Right atrium auricular region (tissue), 2 donors: Measurements from ENCODE around the gene NMRK2. TPM values are rescaled to one million over a fixed set of nuclear protein-coding genes. Genes with fewer than 3 reads are reported as not detected.
A peak's percentile ranks its signal among the peaks of the same experiment; 100 is the strongest.

Experiments used
- DNase-seq: peaks from one replicate; pipeline ENCODE4 v3.0.0-alpha.2; 2019; ENCODE audit warnings: low spot score
- H3K27ac ChIP-seq, 2 donors: fragments of 200-600 bp; sonication (generic); 1 replicate in 1 of 2; 2 replicates in 1 of 2; pipeline ENCODE4 v1.5.1; 2016 to 2019
- H3K27me3 ChIP-seq, 2 donors: fragments of 200-600 bp; sonication (generic); one replicate each; pipeline versions ENCODE4 v1.5.1 to v1.6.0; 2017 to 2019
- H3K36me3 ChIP-seq: fragments of 200-600 bp; sonication (generic); one replicate; pipeline ENCODE4 v1.5.1; 2016
- H3K4me1 ChIP-seq, 2 donors: fragments of 200-600 bp; sonication (generic); one replicate each; pipeline versions ENCODE4 v1.5.1 to v1.6.0; 2017 to 2019
- H3K4me3 ChIP-seq, 2 donors: fragments of 200-600 bp; sonication (generic); 1 replicate in 1 of 2; 2 replicates in 1 of 2; pipeline ENCODE4 v1.5.1; 2017 to 2019; ENCODE audit warnings: mild to moderate bottlenecking in 1 of 2, moderate library complexity in 1 of 2
- H3K9me3 ChIP-seq, 2 donors: fragments of 200-600 bp; sonication (generic); one replicate each; pipeline ENCODE4 v1.5.1; 2019
- total RNA-seq, 2 donors: library from RNA; depleted of rRNA; stranded (reverse); fragments of >200 nt; gene quantifications; one replicate each; pipeline ENCODE4 v1.1.0, GENCODE V29; 2016
- TF ChIP-seq, protein P1 (sequence below), 2 donors: fragments of 200-600 bp; sonication (generic); IDR thresholded peaks; one replicate each; pipeline ENCODE4 v1.5.1; 2019; ENCODE audit warnings: antibody characterized with exemption in 2 of 2

NMRK2 gene
- total RNA-seq, 2 donors from 2014 or later = 1,342 to 2,195 TPM

DNA sequence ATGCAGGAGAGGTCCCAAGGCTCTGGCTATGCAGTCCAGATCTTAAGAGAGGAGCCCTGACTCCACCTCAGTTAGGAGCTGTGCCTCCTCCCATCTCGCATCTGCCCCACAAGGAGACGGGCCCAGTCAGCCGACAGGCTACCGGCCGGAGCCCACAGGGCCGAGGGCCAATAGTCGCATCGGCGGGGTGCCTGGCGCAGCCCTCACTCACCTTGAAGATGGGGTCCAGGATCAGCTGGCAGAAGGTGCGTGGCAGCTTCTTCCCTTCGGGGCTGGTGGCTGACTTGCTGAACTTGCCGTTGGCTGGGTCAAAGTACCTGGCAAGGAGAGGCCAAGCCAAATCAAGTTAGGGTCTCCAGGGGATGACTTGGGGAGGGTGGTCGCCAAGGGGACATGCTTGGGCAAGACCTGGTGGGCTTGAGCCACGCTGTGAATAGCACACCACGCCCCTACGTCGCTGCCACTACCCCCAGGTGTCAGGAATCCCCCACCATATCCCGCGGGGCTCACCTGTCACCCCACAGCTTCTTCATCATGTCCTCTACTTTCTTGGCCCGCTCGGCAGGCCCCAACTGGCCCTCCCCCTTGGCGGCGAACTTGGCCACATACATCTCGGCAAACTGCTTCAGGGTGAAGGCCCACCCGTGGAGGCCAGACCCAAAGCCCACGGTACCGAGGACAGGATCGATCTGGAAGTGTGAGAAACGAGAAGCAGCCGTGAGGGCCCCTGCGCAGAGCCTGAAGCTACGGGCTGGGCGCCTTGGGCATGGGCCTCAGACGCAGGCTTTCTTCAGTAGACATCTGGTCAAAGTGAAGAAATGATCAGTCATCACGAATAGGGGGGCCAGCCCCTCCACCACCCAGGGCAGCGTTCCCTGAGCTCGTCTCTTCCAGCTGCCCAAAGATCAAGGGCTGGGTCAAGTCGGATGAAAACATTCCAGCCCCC lies 49.1 kb downstream of the NMRK2 start:
- Histone ChIP-seq H3K9me3 (no peaks in the 10 kb centered on the region), H3K36me3 (peaks cover 77% of the 10 kb centered on the region), H3K27me3 (no peaks in the 10 kb centered on the region), H3K27ac (peak overlapping the region in 1 of 2 donors; percentile 2), H3K4me1 (peaks cover 0 to 37% of the 10 kb centered on the region in 2 donors), H3K4me3 (no peak overlapping the region)
- TF ChIP-seq, protein P1, sequence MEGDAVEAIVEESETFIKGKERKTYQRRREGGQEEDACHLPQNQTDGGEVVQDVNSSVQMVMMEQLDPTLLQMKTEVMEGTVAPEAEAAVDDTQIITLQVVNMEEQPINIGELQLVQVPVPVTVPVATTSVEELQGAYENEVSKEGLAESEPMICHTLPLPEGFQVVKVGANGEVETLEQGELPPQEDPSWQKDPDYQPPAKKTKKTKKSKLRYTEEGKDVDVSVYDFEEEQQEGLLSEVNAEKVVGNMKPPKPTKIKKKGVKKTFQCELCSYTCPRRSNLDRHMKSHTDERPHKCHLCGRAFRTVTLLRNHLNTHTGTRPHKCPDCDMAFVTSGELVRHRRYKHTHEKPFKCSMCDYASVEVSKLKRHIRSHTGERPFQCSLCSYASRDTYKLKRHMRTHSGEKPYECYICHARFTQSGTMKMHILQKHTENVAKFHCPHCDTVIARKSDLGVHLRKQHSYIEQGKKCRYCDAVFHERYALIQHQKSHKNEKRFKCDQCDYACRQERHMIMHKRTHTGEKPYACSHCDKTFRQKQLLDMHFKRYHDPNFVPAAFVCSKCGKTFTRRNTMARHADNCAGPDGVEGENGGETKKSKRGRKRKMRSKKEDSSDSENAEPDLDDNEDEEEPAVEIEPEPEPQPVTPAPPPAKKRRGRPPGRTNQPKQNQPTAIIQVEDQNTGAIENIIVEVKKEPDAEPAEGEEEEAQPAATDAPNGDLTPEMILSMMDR (IDR thresholded peaks at IDR 0.05) = no peak
- DNase-seq = no peak

DNA sequence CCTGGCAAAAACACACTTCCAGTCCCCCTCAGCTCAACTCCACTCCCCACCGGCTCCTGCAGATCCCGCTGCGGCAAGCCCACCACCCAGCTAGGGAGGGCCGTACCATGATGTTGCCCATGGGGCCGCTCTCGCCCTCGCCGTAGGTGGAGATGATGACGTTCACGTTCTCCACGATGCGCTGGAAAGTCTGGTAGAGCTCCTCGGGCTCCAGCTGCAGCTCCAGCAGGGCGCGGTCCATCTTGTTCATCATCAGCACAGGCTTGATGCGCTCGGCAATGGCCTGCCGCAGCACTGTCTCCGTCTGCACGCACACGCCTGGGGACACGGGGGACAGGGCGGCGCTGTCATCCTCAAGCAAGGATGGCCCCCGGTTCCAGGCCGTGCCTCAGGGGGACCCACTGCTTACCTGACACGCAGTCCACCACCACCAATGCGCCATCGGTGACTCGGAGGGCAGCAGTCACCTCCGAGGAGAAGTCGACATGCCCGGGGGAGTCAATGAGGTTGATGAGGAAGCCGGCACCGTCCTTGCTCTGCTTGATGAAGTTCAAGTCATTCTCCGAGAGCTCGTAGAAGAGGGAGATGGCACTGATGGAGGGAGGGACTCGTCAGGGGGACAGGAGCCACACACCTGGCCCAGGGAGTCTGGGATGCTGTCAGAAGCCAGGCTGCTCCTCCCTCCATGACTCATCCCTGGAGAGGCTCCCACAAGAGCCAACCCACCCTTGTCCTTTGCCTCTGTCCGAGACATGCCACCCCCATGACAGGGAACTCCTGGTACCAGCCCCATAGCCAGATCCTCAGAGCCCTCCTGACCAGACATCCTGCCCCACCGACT lies 50.1 kb downstream of the NMRK2 start:
- Histone ChIP-seq H3K27me3 (no peaks in the 10 kb centered on the region), H3K36me3 (peaks cover 68% of the 10 kb centered on the region), H3K27ac (peak overlapping the region; percentile 94 to 97), H3K4me3 (no peak overlapping the region), H3K9me3 (no peaks in the 10 kb centered on the region), H3K4me1 (peaks cover 0 to 44% of the 10 kb centered on the region in 2 donors)
- TF ChIP-seq, protein P1 (IDR thresholded peaks at IDR 0.05) = no peak
- no peak for DNase-seq

DNA sequence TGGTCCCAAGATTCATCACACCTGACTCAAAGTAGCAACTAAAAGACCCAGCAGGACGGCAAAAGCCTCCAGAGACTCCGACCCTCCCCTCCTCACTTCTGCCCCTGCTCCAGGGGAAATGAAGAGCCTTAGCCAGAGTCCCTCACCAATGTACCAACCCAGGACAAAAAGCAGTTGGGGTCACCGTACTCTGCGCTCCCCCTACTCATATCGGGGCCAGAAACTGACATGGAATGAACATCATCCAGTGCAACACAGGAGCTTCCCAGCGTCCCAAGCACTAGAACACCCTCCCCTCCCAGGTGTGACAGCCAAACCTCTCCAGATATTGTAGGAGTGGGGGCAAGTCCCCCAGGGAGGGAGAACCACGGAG lies 50.7 kb downstream of the NMRK2 start:
- Histone ChIP-seq H3K27me3 (no peaks in the 10 kb centered on the region), H3K4me1 (peaks cover 0 to 44% of the 10 kb centered on the region in 2 donors), H3K4me3 (peak overlapping the region; percentile 82 to 91), H3K36me3 (peaks cover 62% of the 10 kb centered on the region), H3K27ac (peak overlapping the region; percentile 94 to 97), H3K9me3 (no peaks in the 10 kb centered on the region)
- TF ChIP-seq, protein P1 (IDR thresholded peaks at IDR 0.05) = no peak
- no peak for DNase-seq

DNA sequence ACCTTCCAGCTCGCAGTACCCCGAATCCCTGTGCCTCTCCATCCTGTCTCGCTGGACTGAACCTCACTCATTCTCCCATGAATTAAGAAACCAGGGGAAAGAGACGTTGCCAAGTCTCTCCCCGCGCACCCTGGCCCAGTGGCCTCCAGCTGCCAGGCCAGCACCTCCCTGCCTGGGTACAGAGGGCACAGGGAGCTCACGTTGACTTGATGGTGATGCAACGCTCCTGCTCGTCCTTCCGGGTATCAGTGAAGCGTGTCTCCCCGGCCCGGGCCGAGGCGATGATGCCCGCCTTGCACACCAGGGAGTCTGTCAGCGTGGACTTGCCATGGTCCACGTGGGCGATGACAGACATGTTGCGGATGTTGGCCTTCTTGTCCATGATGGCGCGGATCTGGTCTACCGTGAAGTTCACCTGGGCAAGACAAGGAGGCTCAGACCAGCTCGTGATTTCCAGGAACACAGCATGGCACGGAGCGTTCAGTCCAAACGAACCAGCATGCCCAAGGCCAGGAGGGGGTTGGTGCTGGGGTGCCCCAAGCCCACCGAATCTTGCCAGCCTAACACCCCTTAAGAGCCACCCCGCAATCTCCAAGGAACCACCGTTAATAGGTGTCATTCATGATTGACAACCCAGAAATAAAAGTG lies 51.2 kb downstream of the NMRK2 start:
- Histone ChIP-seq H3K27ac (peak overlapping the region; percentile 94 to 97), H3K4me1 (peaks cover 0 to 44% of the 10 kb centered on the region in 2 donors), H3K27me3 (no peaks in the 10 kb centered on the region), H3K4me3 (peak overlapping the region; percentile 82 to 91), H3K36me3 (peaks cover 57% of the 10 kb centered on the region), H3K9me3 (no peaks in the 10 kb centered on the region)
- no peak for DNase-seq
- TF ChIP-seq, protein P1 (IDR thresholded peaks at IDR 0.05) = no peak

DNA sequence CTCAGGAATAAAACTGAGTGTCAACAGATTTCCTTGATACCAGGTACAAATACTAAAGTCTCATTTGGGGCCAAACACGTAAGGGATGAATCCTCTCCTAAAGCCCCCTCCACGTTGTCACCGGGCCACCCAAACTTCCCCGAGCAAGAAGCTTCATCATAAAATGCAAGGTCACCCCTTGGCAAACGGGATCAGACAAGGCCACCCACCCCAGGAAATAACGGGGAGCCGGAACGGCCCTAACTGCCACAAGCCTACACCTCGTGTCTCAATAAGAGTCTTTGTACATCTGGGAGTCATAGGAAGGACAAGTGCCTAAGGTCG lies 51.7 kb downstream of the NMRK2 start:
- peaks cover 0 to 44% of the 10 kb centered on the region in 2 donors for H3K4me1 ChIP-seq

More for the DNA sequence above, 51.7 kb downstream of the NMRK2 start:
- Histone ChIP-seq H3K9me3 (no peaks in the 10 kb centered on the region), H3K36me3 (peaks cover 52% of the 10 kb centered on the region), H3K27ac (peak overlapping the region; percentile 94 to 97), H3K27me3 (no peaks in the 10 kb centered on the region), H3K4me3 (peak overlapping the region; percentile 82 to 91)
- TF ChIP-seq, protein P1 (IDR thresholded peaks at IDR 0.05) = no peak
- DNase-seq = no peak
